Putamen (tissue), 1 donor: ENCODE results near the gene CT45A5.
"Not testable (repeated sequence)": the region's sequence is repeated elsewhere in the genome, so short reads cannot be mapped to it uniquely, and the experiment has no call there.

Experiments used
- DNase-seq: peaks from one replicate; pipeline ENCODE4 v3.0.0-alpha.2; 2016; ENCODE audit warnings: low spot score

The CT45A5 gene, protein sequence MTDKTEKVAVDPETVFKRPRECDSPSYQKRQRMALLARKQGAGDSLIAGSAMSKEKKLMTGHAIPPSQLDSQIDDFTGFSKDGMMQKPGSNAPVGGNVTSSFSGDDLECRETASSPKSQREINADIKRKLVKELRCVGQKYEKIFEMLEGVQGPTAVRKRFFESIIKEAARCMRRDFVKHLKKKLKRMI

DNA sequence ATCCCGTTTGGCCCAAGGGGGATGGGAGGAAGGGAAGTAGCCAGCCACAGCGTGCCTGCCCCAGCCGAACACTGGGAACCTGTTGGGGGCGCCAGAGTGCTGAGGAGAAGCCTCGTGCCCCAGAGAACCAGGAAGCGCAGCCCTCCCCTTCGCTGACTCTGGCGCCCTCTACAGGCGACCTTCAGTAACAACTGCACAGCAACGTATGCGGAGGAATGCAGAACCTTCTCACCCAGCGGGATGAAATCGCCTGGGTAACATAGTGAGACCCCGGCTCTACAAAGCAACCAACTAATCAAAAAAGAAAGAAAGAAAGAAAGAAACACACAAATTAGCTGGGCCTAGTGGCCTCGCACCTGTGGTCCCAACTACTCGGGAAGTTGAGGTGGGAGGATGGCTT lies at the start of gene CT45A5:
Gene CT45A5 (minus strand): TSS at position 101 of the 400 bp plus-strand sequence. CDS start 3,774 bp downstream, outside the sequence.
- DNase-seq: not testable (repeated sequence)

DNA sequence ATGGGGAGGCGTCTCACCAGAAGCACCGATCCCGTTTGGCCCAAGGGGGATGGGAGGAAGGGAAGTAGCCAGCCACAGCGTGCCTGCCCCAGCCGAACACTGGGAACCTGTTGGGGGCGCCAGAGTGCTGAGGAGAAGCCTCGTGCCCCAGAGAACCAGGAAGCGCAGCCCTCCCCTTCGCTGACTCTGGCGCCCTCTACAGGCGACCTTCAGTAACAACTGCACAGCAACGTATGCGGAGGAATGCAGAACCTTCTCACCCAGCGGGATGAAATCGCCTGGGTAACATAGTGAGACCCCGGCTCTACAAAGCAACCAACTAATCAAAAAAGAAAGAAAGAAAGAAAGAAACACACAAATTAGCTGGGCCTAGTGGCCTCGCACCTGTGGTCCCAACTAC lies 34.6 kb upstream of the CT45A5 start, which contains the start of gene CT45A2:
Gene CT45A2 (minus strand): TSS at position 101 of the 400 bp plus-strand sequence. CDS start 3,747 bp downstream, outside the sequence.
- DNase-seq: not testable (repeated sequence)

DNA sequence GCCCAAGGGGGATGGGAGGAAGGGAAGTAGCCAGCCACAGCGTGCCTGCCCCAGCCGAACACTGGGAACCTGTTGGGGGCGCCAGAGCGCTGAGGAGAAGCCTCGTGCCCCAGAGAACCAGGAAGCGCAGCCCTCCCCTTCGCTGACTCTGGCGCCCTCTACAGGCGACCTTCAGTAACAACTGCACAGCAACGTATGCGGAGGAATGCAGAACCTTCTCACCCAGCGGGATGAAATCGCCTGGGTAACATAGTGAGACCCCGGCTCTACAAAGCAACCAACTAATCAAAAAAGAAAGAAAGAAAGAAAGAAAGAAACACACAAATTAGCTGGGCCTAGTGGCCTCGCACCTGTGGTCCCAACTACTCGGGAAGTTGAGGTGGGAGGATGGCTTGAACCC lies 17.4 kb upstream of the CT45A5 start, which contains the start of gene CT45A6:
Gene CT45A6 (minus strand): TSS at position 101 of the 400 bp plus-strand sequence. CDS start 3,794 bp downstream, outside the sequence.
- not testable (repeated sequence) for DNase-seq

DNA sequence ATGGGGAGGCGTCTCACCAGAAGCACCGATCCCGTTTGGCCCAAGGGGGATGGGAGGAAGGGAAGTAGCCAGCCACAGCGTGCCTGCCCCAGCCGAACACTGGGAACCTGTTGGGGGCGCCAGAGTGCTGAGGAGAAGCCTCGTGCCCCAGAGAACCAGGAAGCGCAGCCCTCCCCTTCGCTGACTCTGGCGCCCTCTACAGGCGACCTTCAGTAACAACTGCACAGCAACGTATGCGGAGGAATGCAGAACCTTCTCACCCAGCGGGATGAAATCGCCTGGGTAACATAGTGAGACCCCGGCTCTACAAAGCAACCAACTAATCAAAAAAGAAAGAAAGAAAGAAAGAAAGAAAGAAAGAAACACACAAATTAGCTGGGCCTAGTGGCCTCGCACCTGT lies 17.2 kb downstream of the CT45A5 start, which contains the start of gene CT45A3:
Gene CT45A3 (minus strand): TSS at position 101 of the 400 bp plus-strand sequence. CDS start 3,747 bp downstream, outside the sequence.
- not testable (repeated sequence) for DNase-seq

DNA sequence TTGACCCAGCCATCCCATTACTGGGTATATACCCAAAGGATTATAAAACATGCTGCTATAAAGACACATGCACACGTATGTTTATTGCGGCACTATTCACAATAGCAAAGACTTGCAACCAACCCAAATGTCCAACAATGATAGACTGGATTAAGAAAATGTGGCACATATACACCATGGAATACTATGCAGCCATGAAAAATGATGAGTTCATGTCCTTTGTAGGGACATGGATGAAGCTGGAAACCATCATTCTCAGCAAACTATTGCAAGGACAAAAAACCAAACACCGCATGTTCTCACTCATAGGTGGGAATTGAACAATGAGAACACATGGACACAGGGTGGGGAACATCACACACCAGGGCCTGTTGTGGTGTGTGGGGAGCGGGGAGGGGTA lies 40.6 kb downstream of the CT45A5 start:
- not testable (repeated sequence) for DNase-seq

DNA sequence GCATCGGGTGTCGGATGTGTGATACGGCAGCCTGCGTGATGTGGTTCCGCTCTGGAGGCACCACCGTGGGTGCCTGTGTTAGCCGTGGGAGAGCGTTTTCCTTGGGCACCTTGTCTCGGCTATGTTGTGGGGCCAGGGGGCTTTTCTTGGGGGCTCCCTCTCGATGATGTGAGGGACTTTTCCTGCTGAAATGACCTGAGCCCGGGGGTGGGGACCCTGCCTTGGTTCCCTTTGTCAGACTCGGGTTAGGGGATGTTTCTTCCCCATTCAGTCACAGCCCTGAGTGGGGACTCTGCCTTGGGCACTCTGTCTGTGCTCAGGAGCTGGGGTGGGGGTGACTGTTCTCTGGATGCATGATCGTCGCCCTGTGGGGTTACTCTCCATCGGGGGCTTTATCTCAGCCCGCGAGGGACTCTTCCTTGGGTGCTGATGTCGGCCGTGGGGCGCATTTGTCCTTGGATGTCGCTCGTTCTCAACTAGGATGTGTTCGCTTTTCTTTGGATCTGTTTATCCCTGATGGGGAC lies 44.0 kb downstream of the CT45A5 start:
- no peak for DNase-seq

DNA sequence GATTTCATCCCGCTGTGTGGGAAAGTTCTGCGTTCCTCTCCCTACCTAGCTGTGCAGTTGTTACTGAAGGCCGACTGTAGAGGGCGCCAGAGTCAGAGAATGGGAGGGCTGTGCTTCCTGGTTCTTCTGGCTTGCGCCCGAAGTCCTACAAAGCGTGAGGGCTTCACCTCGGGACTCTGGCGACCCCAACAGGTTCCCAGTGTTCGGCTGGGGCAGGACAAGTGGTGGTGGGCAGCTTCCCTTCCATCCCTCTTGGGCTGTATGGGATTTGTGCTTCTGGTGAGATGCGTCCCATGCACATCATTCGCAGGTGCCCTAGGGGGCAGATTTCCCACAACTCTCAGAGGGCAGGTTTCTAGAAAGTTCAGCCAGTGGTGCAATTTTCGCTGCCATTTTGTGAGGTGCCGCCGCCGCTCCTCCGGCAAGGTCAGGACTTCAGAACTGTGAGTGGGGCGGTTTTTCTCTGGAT lies 44.6 kb downstream of the CT45A5 start:
- DNase-seq: no peak

DNA sequence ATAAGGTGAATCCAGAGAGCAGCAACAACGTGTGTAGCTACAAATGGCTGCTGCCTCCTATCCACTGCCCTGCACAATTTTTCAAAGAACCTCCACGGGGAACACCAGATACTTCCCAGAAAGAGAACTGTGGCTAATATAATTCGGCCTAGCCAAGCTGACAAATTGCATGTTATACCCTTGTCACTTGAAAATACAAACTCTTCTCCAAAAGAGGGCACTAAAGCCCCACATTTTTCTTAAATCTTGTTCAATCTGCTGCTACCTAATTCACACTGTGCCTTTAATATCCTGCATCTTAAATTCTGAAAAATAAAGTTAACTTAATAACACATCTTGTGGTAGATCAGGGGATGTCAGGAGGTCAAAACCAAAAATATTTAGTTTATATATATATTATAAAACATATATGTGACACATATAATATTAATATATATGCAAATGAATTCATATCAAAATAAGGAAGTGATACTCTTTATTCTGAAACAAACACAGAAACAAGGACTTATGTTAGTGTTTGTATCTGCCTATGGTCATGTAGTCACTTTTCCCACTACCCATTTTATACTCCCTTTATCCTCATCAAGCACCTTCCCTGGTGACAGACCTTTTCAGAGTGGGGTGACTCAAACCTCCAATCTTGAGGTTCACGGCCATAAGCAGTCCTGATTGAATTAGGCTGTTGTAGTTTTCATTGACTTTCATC lies 47.8 kb downstream of the CT45A5 start:
- DNase-seq: no peak

DNA sequence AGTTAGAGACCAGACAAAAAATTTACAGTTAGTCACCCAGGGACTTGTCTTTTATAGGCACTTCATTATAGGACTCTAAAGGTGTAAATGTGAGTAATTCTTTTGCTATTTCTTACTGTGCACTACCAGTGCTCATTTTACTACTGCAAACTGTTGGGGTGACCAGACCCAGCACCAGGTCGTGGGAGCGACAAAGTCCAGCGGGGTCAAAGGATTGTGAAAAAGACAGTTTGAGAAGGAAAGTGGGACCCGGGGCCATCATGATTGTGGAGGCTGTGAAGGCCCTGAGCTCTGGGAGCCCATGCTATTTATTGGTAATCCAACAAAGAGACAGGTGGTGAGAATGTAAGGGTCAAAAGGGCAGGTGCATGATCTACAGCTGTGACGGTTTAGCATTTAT lies 50.6 kb downstream of the CT45A5 start:
- DNase-seq: not testable (repeated sequence)
